ENCODE results near the gene GALR1.
"Not testable (repeated sequence)": the region's sequence is repeated elsewhere in the genome, so short reads cannot be mapped to it uniquely, and the experiment has no call there.

GALR1 gene

DNA sequence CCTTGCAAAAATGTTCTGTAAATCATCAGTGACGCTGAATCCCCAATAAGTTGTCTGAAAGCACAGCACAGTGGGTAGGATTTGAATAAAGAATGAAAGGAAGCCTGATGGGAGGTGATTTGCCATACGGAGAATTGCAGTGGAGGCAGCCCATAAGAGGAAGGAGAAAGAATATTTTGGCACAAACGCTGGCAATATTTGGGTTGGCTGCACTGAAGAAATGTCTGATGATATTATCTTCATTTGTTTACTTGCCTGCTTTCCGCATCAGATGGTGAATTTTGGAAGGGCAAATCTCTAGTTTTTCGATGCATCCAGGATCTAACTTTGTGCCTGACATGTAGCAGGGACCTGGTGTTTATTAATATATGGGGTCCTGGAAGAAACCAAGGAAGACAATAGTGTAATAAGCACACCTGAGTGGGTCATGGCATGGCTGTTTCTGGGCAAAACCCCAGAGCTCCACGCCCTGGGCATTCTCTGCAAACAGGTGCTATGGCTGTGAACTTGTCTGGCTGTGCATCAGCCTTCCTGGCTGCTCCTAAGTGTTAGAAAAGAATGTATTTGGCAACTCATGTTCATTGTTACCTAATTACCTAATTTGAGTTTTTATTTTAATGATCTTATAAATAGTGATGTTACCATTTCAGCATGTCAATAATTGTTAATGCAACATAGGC lies 5.9 kb downstream of the GALR1 start:
- POLR2A ChIA-PET: no interaction called here
- CTCF ChIA-PET: no interaction called here
- no peak for DNase-seq (ENCODE audit: extremely low spot score)
- no peak for TF ChIP-seq HDGF (IDR thresholded peaks at IDR 0.05; ENCODE audit: borderline replicate concordance)
- TF ChIP-seq BHLHE40 (IDR thresholded peaks at IDR 0.05; ENCODE audit: borderline replicate concordance): no peak
- no peak for TF ChIP-seq SUZ12 (IDR thresholded peaks at IDR 0.05)
- TF ChIP-seq NFRKB (IDR thresholded peaks at IDR 0.05): no peak
- TF ChIP-seq L3MBTL2 (conservative IDR thresholded peaks at IDR 0.05): no peak
- TF ChIP-seq CTBP1 (IDR thresholded peaks at IDR 0.05; ENCODE audit: borderline replicate concordance): no peak
- TF ChIP-seq LEF1 (IDR thresholded peaks at IDR 0.05; ENCODE audit: borderline replicate concordance): no peak
- TF ChIP-seq ELF4 (IDR thresholded peaks at IDR 0.05): no peak
- no peak for TF ChIP-seq ZNF384 (IDR thresholded peaks at IDR 0.05)
- no peak for TF ChIP-seq FOXA1 (IDR thresholded peaks at IDR 0.05)
- TF ChIP-seq, protein P1, sequence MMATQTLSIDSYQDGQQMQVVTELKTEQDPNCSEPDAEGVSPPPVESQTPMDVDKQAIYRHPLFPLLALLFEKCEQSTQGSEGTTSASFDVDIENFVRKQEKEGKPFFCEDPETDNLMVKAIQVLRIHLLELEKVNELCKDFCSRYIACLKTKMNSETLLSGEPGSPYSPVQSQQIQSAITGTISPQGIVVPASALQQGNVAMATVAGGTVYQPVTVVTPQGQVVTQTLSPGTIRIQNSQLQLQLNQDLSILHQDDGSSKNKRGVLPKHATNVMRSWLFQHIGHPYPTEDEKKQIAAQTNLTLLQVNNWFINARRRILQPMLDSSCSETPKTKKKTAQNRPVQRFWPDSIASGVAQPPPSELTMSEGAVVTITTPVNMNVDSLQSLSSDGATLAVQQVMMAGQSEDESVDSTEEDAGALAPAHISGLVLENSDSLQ (IDR thresholded peaks at IDR 0.05): no peak
- no peak for TF ChIP-seq FOXK2 (IDR thresholded peaks at IDR 0.05)

DNA sequence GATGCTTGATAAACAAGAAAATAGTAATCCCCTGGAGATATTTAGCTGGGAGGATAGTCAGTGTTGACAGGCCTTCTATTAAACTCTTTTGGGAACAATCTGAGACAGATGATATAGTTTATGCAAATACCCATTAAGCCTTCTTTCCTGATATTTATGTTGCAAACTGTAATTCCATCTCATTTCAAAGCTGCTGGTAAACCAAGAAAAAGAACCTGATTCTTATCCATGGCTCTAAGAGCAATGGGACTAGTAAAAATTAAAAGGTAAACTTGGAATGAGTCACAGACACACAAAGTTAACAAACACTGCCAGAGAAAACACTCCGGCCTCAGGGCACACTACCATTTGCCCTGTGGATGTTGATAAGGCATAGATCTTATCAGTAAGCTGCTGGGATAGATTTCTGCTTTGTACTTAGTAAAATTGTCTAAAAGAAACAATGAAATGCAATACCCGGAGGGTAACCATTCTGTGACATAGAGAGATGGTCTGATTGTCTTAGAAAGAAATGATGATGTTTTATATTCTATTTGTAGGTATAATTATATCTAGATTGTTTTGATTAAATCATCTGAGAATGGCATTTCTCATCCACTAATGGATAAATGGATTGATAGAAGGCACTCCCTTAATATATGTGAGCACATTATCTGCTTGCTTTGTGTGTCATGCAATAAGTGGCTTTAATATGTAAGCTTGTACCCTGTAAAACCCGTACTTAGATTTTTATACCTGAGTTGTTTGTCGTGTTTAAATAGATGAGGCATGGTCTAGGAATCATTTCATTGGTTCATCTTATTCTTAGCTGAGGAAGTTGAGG lies 13.2 kb downstream of the GALR1 start:
- CTCF ChIA-PET: no interaction called here
- POLR2A ChIA-PET: no interaction called here
- DNase-seq (ENCODE audit: extremely low spot score): no peak
- no peak for TF ChIP-seq CTBP1 (IDR thresholded peaks at IDR 0.05; ENCODE audit: borderline replicate concordance)
- TF ChIP-seq FOXA1 (IDR thresholded peaks at IDR 0.05): no peak
- no peak for TF ChIP-seq FOXM1 (IDR thresholded peaks at IDR 0.05; ENCODE audit: borderline replicate concordance)
- no peak for TF ChIP-seq SUZ12 (IDR thresholded peaks at IDR 0.05)
- no peak for TF ChIP-seq ZNF384 (IDR thresholded peaks at IDR 0.05)
- TF ChIP-seq, protein P1 (IDR thresholded peaks at IDR 0.05): no peak
- TF ChIP-seq L3MBTL2 (conservative IDR thresholded peaks at IDR 0.05): no peak
- no peak for TF ChIP-seq NFRKB (IDR thresholded peaks at IDR 0.05)
- TF ChIP-seq ELF4 (IDR thresholded peaks at IDR 0.05): no peak
- no peak for TF ChIP-seq HDGF (IDR thresholded peaks at IDR 0.05; ENCODE audit: borderline replicate concordance)
- TF ChIP-seq FOXK2 (IDR thresholded peaks at IDR 0.05): no peak
- TF ChIP-seq LEF1 (IDR thresholded peaks at IDR 0.05; ENCODE audit: borderline replicate concordance): no peak
- TF ChIP-seq ARNT (IDR thresholded peaks at IDR 0.05): no peak
- TF ChIP-seq BHLHE40 (IDR thresholded peaks at IDR 0.05; ENCODE audit: borderline replicate concordance): no peak
- no peak for TF ChIP-seq TARDBP (IDR thresholded peaks at IDR 0.05)
- no peak for TF ChIP-seq SP1 (IDR thresholded peaks at IDR 0.05)

DNA sequence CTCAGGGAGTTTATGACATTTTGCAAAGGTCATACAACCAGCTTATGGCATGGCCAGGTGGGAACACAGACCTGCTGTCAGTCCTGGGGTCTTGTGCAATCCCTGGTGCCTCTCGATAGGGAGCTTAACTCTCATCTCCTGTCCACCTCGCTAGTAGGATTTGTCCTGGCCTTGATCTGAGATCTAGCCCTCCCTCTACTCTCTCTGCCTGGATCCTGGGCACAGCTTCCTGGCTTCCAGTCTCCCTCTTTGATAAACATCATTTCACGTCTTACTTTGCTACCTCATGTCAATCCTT lies 13.8 kb downstream of the GALR1 start:
- ChIA-PET CTCF (no interaction called here), POLR2A (no interaction called here)
- TF ChIP-seq BHLHE40 (IDR thresholded peaks at IDR 0.05; ENCODE audit: borderline replicate concordance): no peak
- TF ChIP-seq, protein P1 (IDR thresholded peaks at IDR 0.05): no peak
- TF ChIP-seq SUZ12 (IDR thresholded peaks at IDR 0.05): no peak
- TF ChIP-seq HDGF (IDR thresholded peaks at IDR 0.05; ENCODE audit: borderline replicate concordance): no peak
- no peak for TF ChIP-seq L3MBTL2 (conservative IDR thresholded peaks at IDR 0.05)
- TF ChIP-seq FOXK2 (IDR thresholded peaks at IDR 0.05): no peak
- DNase-seq (ENCODE audit: extremely low spot score): no peak

DNA sequence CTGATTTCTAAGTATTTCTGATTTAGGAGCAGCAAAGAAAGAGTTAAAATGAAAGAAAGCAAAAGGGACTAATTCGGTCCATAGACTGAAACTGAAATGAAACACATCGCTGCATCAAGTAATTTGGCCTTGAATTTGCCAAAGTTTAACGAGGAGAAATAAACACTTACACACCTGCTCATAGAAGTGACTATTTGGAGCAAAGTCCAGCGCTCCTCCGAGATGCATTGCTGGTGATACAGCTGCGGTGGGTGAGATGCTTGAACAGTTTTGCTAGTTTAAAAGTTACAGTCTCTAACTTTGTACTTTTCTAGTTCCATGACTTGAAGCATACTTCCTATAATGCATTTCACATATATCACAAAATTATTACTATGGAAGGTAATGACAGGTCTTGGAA lies 18.3 kb downstream of the GALR1 start:
- ChIA-PET CTCF (no interaction called here), POLR2A (no interaction called here)
- no peak for DNase-seq (ENCODE audit: extremely low spot score)
- no peak for TF ChIP-seq FOXA1 (IDR thresholded peaks at IDR 0.05)

DNA sequence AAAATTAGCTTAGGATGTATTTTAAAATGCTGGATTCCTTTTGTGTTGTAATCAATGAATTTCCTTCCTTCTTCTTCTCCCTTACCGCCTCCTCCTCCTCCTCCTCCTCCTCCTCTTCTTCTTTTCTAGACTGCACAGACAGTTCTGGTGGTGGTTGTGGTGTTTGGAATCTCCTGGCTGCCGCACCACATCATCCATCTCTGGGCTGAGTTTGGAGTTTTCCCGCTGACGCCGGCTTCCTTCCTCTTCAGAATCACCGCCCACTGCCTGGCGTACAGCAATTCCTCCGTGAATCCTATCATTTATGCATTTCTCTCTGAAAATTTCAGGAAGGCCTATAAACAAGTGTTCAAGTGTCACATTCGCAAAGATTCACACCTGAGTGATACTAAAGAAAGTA lies 18.8 kb downstream of the GALR1 start:
- CTCF ChIA-PET: no interaction called here
- POLR2A ChIA-PET: no interaction called here

DNA sequence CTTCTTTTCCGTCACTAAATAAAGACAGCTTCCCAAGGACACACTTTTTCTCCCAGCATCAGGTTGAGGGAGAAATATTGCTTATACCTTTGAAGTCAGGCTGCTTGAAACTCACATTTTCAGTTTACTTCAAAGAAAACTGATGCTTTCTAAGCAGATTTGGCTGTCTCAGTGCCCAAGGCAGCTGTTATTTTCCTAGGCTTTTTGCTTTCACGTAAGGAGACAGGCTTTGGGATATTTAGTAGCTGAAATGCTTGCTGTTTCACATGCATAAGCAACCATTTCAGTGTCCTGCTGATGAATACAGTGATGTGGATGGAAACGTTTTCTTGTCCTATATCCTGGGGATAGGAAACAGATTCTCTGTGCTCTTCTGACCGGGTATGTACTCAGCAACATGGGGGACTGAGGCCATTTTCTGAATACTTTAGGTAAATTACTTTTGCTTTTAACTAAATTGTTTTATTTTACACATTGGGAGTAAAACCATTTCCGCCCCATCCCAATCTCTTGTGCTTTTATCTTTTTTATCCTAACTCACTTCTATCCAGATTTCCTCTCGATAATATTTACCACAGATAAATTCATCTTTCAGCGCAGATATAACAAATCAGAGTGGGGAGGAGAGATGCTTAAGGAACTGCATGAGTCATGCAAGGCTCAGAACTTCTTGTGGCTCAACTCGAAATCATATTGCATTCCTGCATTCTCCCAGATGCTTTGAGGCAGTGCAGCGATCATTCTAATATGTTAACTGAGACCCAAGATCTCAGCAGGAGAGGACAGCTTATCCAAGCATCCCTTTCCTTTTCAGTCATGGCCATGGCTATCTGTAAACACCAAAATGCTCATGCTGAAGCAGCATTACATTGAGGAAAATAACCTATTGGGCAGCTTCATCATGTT lies 22.2 kb downstream of the GALR1 start:
- ChIA-PET CTCF (no interaction called here), POLR2A (no interaction called here)
- DNase-seq (ENCODE audit: extremely low spot score): no peak
- no peak for TF ChIP-seq CTBP1 (IDR thresholded peaks at IDR 0.05; ENCODE audit: borderline replicate concordance)
- TF ChIP-seq ZNF384 (IDR thresholded peaks at IDR 0.05): no peak
- TF ChIP-seq SUZ12 (IDR thresholded peaks at IDR 0.05): no peak
- no peak for TF ChIP-seq FOXK2 (IDR thresholded peaks at IDR 0.05)
- no peak for TF ChIP-seq FOXM1 (IDR thresholded peaks at IDR 0.05; ENCODE audit: borderline replicate concordance)
- TF ChIP-seq LEF1 (IDR thresholded peaks at IDR 0.05; ENCODE audit: borderline replicate concordance): no peak
- no peak for TF ChIP-seq L3MBTL2 (conservative IDR thresholded peaks at IDR 0.05)
- no peak for TF ChIP-seq SP1 (IDR thresholded peaks at IDR 0.05)
- no peak for TF ChIP-seq ELF4 (IDR thresholded peaks at IDR 0.05)

More for the DNA sequence above, 18.8 kb downstream of the GALR1 start:
- DNase-seq (ENCODE audit: extremely low spot score): no peak
- TF ChIP-seq NFRKB (IDR thresholded peaks at IDR 0.05): no peak
- TF ChIP-seq L3MBTL2 (conservative IDR thresholded peaks at IDR 0.05): no peak
- no peak for TF ChIP-seq ZNF384 (IDR thresholded peaks at IDR 0.05)
- no peak for TF ChIP-seq ELF4 (IDR thresholded peaks at IDR 0.05)

DNA sequence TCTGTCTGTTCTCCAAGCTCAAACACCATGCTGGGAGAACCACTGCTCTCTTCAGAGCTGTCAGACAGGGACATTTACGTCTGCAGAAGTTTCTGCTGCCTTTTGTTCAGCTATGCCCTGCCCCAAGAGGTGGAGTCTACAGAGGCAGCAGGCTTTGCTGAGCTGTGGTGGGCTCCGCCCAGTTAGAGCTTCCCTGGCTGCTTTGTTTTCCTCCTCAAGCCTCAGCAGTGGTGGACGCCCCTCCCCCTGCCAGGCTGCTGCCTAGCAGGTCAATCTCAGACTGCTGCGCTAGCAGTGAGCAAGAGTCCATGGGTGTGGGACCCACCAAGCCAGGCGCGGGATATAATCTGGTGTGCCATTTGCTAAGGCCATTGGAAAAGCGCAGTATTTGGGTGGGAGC lies 41.2 kb downstream of the GALR1 start:
- CTCF ChIA-PET, POLR2A ChIA-PET: not testable (repeated sequence)

More for the DNA sequence above, 41.2 kb downstream of the GALR1 start:
- not testable (repeated sequence) for DNase-seq (ENCODE audit: extremely low spot score)

Data from HEK293T (cell line).